HG02588 (cell line): ENCODE results near the gene DCTN5.

Experiments used
- ATAC-seq: cut with Tn5 transposase; IDR thresholded peaks from one replicate; pipeline ENCODE4 v1.9.1; 2021; ENCODE audit warnings: mild to moderate bottlenecking, moderate library complexity; ENCODE audit not compliant: unreplicated experiment

Gene DCTN5

DNA sequence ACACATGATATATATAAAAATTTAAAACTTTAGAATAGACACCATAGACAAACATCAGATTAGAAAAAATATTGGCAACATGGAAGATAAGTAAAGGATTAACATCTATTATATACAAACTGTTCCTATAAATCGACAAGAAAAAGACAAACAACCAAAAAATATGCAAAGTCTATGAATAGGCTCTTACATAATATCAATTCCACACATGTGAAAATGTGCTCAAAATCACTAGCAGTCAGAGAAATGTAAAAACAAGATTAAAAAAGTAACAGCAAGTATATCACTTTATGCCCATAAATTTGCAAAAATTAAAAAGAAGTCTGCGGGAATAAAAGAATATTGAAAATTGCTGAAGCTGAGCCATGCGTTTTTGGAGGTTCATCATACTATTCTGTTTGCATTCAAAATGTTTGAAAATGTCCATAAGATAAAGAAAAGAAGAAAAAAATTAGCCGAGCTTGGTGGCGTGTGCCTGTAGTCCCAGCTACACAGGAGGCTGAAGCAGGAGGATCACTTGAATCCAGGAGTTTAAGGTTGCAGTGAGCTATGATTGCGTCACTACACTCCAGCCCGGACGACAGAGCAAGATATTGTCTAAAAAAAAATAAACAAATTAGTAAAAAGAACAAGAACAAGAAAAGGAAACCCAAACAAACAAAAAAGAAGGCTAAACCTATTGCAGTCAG, 83.0 kb downstream of the DCTN5 start:
- ATAC-seq = no peak

GRCh38 chr16:23724785-23725131, 83.5 kb downstream of the DCTN5 start:
- ATAC-seq = no peak

DNA sequence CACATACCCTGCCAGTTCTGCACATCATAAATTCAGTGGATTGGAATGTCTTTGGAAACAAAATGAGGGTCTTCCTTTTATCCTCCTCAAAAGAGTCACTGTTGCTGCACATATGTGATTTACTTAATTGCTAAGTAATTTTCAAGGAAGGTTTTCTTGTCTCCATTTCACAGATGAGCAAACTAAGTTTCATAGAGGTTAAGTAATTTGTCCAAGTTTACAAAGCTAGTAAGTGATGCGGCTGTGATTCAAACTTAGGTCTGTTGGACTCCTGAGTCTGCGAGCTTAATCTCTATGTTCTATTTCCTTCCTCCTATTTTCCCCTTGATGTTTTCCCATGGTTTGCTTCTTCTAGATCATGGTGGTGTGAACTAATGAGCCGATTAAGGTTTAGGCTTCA, 85.4 kb downstream of the DCTN5 start:
- ATAC-seq = no peak
